Measurements from ENCODE around the gene DRGX. TPM values are rescaled to one million over a fixed set of nuclear protein-coding genes. Genes with fewer than 3 reads are reported as not detected.

Gene DRGX
- total RNA-seq, 1 experiment from 2014 or later, result not detected

DNA sequence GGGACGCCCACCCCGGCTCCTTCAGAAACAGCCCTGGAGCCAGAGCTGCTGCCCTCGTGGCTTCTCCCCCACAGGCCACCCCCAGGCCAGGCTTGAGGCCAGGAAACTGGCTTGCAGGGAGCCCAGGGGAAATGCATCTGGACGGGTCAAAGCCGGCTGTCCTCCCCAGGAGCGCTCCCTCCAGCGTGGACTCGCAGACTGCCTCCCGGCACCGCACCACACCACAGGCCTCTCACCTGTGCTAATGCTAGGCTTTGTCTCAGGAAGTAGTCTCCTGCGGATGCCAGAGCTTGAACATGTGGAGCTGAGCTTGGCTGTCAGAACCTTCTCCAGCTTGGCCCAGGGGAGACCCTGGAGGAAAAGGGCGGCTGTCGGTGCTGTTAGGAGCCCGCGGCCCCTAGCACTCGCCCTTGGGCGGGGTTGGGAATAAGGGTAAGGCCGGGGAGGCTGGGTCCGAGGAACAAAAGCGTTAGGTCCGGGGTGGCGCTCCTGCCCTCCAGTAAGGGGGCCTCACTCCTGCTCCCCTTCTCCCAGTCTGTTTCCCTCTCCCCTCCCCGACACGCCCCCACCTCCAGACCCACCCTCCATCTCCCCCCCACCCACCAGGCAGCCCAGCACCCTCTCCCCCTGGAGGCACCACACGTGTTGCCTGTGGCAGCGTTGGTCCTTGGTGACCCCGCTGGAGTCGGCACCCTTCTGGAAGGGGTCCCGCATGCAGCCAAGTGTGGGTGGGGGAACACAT is 21.6 kb upstream of the DRGX start:
- Histone ChIP-seq H3K4me1 (ENCODE audit: insufficient read depth, low read length, poor library complexity, severe bottlenecking) (no peaks in the 10 kb centered on the region), H3K9me3 (ENCODE audit: low read depth, low read length, poor library complexity, severe bottlenecking) (no peaks in the 10 kb centered on the region), H3K4me3 (ENCODE audit: low read depth, low read length, poor library complexity, severe bottlenecking) (no peak overlapping the region), H3K36me3 (ENCODE audit: insufficient read depth, low read length, poor library complexity, severe bottlenecking) (no peaks in the 10 kb centered on the region), H3K27me3 (replicated peaks; ENCODE audit: insufficient read depth, low read depth, low read length, poor library complexity) (peaks cover 24% of the 10 kb centered on the region), H3K27ac (ENCODE audit: low read depth, low read length, poor library complexity, severe bottlenecking) (no peak overlapping the region)
- intact Hi-C loops (cut with micrococcal nuclease; ENCODE audit: unreplicated experiment), result no loop called here
- POLR2A ChIA-PET (ENCODE audit: low non-redundant PET), result no interaction called here
- CTCF ChIA-PET, result no interaction called here
- no peak for DNase-seq (ENCODE audit: low spot score)
- no TSS peak for BruUV-seq (replicated peaks)
- TF ChIP-seq CTCF (conservative IDR thresholded peaks at IDR 0.05; ENCODE audit: low read depth, low read length), result no peak
- no peak for TF ChIP-seq EZH2 (IDR thresholded peaks at IDR 0.05; ENCODE audit: borderline replicate concordance, low read depth, low read length, poor library complexity, severe bottlenecking)

DNA sequence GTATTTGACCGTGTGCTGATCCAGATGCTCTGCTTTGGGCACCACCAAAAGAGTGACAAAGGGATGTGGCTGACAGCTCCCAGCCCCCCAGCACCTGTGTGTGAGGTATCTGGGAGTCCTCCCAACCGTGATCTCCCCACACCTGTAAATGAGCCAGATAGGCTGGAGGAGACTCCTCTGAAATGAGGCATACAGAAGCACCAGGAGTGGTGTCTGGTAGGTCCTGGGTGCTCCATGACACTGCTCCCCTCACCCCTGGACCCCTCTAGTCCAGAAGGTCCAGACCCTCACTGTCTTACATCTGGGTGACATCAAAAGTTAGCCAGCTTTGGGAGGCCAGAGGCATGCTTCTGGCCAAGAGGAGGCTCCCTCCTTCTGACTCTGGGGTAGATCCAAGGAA is 20.0 kb upstream of the DRGX start:
- Histone ChIP-seq H3K27me3 (replicated peaks; ENCODE audit: insufficient read depth, low read depth, low read length, poor library complexity) (peaks cover 39% of the 10 kb centered on the region), H3K9me3 (ENCODE audit: low read depth, low read length, poor library complexity, severe bottlenecking) (no peaks in the 10 kb centered on the region), H3K36me3 (ENCODE audit: insufficient read depth, low read length, poor library complexity, severe bottlenecking) (no peaks in the 10 kb centered on the region), H3K4me1 (ENCODE audit: insufficient read depth, low read length, poor library complexity, severe bottlenecking) (no peaks in the 10 kb centered on the region), H3K4me3 (ENCODE audit: low read depth, low read length, poor library complexity, severe bottlenecking) (no peak overlapping the region), H3K27ac (ENCODE audit: low read depth, low read length, poor library complexity, severe bottlenecking) (no peak overlapping the region)
- ChIA-PET CTCF (no interaction called here), POLR2A (ENCODE audit: low non-redundant PET) (no interaction called here)
- no peak for DNase-seq (ENCODE audit: low spot score)
- no peak for TF ChIP-seq CTCF (conservative IDR thresholded peaks at IDR 0.05; ENCODE audit: low read depth, low read length)
- TF ChIP-seq EZH2 (IDR thresholded peaks at IDR 0.05; ENCODE audit: borderline replicate concordance, low read depth, low read length, poor library complexity, severe bottlenecking), result no peak
- no TSS peak for BruUV-seq (replicated peaks)
- intact Hi-C loops (cut with micrococcal nuclease; ENCODE audit: unreplicated experiment), result no loop called here

DNA sequence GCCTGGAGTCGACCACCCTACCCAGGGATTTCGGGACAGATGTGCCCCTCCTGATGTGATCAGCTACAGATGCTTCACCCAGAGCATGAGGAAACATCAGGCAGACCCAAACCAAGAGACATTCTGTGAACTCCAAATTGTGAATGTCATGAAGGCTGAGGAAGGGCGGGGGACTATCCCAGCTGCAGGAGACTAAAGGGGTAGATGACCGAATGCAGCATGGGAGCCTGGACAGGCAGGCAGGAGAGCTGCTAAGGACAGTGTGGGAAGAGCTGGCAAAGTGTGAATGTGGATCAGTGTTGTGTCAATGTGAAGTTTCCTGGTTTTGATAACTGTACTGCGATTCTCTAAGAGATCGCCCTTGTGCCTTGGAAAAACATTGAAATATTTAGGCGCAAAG is 19.2 kb upstream of the DRGX start:
- Histone ChIP-seq H3K27ac (ENCODE audit: low read depth, low read length, poor library complexity, severe bottlenecking) (no peak overlapping the region), H3K9me3 (ENCODE audit: low read depth, low read length, poor library complexity, severe bottlenecking) (no peaks in the 10 kb centered on the region), H3K36me3 (ENCODE audit: insufficient read depth, low read length, poor library complexity, severe bottlenecking) (no peaks in the 10 kb centered on the region), H3K4me1 (ENCODE audit: insufficient read depth, low read length, poor library complexity, severe bottlenecking) (no peaks in the 10 kb centered on the region), H3K27me3 (replicated peaks; ENCODE audit: insufficient read depth, low read depth, low read length, poor library complexity) (peaks cover 47% of the 10 kb centered on the region), H3K4me3 (ENCODE audit: low read depth, low read length, poor library complexity, severe bottlenecking) (no peak overlapping the region)
- DNase-seq (ENCODE audit: low spot score), result no peak
- TF ChIP-seq CTCF (conservative IDR thresholded peaks at IDR 0.05; ENCODE audit: low read depth, low read length) (no peak), EZH2 (IDR thresholded peaks at IDR 0.05; ENCODE audit: borderline replicate concordance, low read depth, low read length, poor library complexity, severe bottlenecking) (no peak)
- POLR2A ChIA-PET (ENCODE audit: low non-redundant PET), result no interaction called here
- BruUV-seq (replicated peaks), result no TSS peak
- intact Hi-C loops (cut with micrococcal nuclease; ENCODE audit: unreplicated experiment), result no loop called here
- CTCF ChIA-PET, result no interaction called here

Measured in A673 (cell line).